Muscle of leg (tissue), 11 donors: Measurements from ENCODE around the gene PRCD. TPM values are rescaled to one million over a fixed set of nuclear protein-coding genes. Genes with fewer than 3 reads are reported as not detected.

Source experiments
- DNase-seq: peaks from one replicate; pipeline ENCODE4 v3.0.0; 2013
- H3K27ac ChIP-seq: one replicate; pipeline ENCODE4 v1.5.1; 2013; ENCODE audit warnings: mild to moderate bottlenecking, low read length, control low read depth
- H3K27me3 ChIP-seq: one replicate; pipeline ENCODE4 v1.6.1; 2013; ENCODE audit warnings: low read length; ENCODE audit not compliant: control insufficient read depth, insufficient read depth
- H3K36me3 ChIP-seq: one replicate; pipeline ENCODE4 v1.6.1; 2013; ENCODE audit warnings: low read length; ENCODE audit not compliant: control insufficient read depth, insufficient read depth
- H3K4me1 ChIP-seq: one replicate; pipeline ENCODE4 v1.6.1; 2013; ENCODE audit warnings: low read length; ENCODE audit not compliant: control insufficient read depth, insufficient read depth
- H3K4me3 ChIP-seq: one replicate; pipeline ENCODE4 v1.5.1; 2013; ENCODE audit warnings: low read length, control low read depth
- H3K9me3 ChIP-seq: replicated peaks from 2 replicates; pipeline ENCODE4 v1.6.1; 2013; ENCODE audit warnings: low read depth, low read length; ENCODE audit not compliant: control insufficient read depth
- WGBS: methylation state at CpG from one replicate; pipeline ENCODE4 v1.1.5; 2013; ENCODE audit warnings: missing lambda C conversion rate; ENCODE audit not compliant: insufficient coverage; 5-methylcytosine and 5-hydroxymethylcytosine counted together
- polyA plus RNA-seq, 8 donors: library from polyadenylated mRNA; unstranded; fragments of 120-200 nt; gene quantifications; one replicate each; pipeline versions ENCODE4 v1.2.1 to v1.2.3, GENCODE V29; 2013; ENCODE audit warnings: inconsistent platforms in 1 of 8, low replicate concordance in 1 of 8; ENCODE audit not compliant: insufficient read length in 8 of 8, insufficient read depth in 1 of 8
- total RNA-seq: library from RNA; stranded (reverse); fragments of 120-200 nt; gene quantifications from one replicate; pipeline ENCODE4 v1.2.4, GENCODE V29; 2013

The PRCD gene
- total and polyA plus RNA-seq, 9 donors, result 2.2 to 6.5 (median 3.9) TPM

DNA sequence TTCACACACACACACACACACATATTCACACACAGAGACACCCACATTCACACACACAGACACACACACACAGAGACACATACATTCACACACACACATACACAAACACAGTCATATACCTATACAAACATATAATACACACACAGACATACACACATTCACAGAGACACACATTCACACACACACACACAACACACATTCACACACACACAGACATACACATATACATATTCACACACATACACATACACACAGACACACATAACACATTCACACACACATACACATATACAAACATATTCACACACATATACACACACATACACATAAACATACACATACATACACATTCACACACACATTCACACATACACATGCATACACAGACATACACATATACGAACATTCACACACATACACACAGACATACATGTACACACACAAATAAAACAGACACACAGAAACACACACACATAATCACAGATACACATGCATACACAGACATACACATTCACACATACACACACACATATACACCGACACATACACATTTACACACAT, 7.9 kb downstream of the PRCD start:
- no peak overlapping the region for H3K4me3 ChIP-seq
- H3K4me1 ChIP-seq, result peaks cover 47% of the 10 kb centered on the region
- H3K27ac ChIP-seq, result no peak overlapping the region
- H3K36me3 ChIP-seq, result no peaks in the 10 kb centered on the region
- 82% methylated on average over 2 of the region's 2 CpGs for WGBS
- DNase-seq, result no peak
- H3K27me3 ChIP-seq, result no peaks in the 10 kb centered on the region
- H3K9me3 ChIP-seq, result no peaks in the 10 kb centered on the region

GRCh38 chr17:76548378-76549214, 8.8 kb downstream of the PRCD start:
- H3K27me3 ChIP-seq, result no peaks in the 10 kb centered on the region
- no peak overlapping the region for H3K4me3 ChIP-seq
- 57% methylated on average over 5 of the region's 9 CpGs for WGBS
- no peaks in the 10 kb centered on the region for H3K9me3 ChIP-seq
- H3K27ac ChIP-seq, result no peak overlapping the region
- H3K4me1 ChIP-seq, result peaks cover 41% of the 10 kb centered on the region
- no peak for DNase-seq
- no peaks in the 10 kb centered on the region for H3K36me3 ChIP-seq

DNA sequence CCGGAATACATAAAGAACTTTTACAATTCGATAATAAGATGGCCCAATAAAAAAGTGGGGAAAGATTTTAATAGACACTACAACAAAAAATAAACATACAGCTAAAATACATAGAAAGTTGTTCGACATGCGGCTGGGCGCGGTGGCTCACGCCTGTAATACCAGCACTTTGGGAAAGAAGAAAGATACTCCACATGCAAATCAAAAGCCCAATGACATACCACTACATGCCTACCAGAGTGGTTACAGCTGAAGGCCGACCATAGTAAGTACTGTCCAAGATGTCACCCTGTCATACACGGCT, 9.3 kb downstream of the PRCD start:
- Histone ChIP-seq H3K4me3 (no peak overlapping the region), H3K36me3 (no peaks in the 10 kb centered on the region), H3K9me3 (no peaks in the 10 kb centered on the region), H3K27ac (no peak overlapping the region), H3K4me1 (peaks cover 40% of the 10 kb centered on the region), H3K27me3 (no peaks in the 10 kb centered on the region)
- 89% methylated on average over 7 of the region's 9 CpGs for WGBS
- no peak for DNase-seq

GRCh38 chr17:76549539-76549938, 9.7 kb downstream of the PRCD start:
- H3K27me3 ChIP-seq, result no peaks in the 10 kb centered on the region
- no peak for DNase-seq
- no peaks in the 10 kb centered on the region for H3K36me3 ChIP-seq
- peaks cover 40% of the 10 kb centered on the region for H3K4me1 ChIP-seq
- H3K9me3 ChIP-seq, result no peaks in the 10 kb centered on the region
- WGBS, result 88% methylated on average over 4 of the region's 7 CpGs
- H3K27ac ChIP-seq, result no peak overlapping the region
- no peak overlapping the region for H3K4me3 ChIP-seq

GRCh38 chr17:76550712-76551615, 11.1 kb downstream of the PRCD start:
- no peak overlapping the region for H3K4me3 ChIP-seq

GRCh38 chr17:76551685-76552084, 11.8 kb downstream of the PRCD start:
- H3K27ac ChIP-seq, result no peak overlapping the region
- WGBS, result 73% methylated on average over 3 of the region's 4 CpGs
- no peak overlapping the region for H3K4me3 ChIP-seq

More at GRCh38 chr17:76550712-76551615, 11.1 kb downstream of the PRCD start:
- Histone ChIP-seq H3K9me3 (no peaks in the 10 kb centered on the region), H3K36me3 (no peaks in the 10 kb centered on the region), H3K27ac (no peak overlapping the region), H3K27me3 (no peaks in the 10 kb centered on the region), H3K4me1 (peaks cover 26% of the 10 kb centered on the region)
- WGBS, result 29% methylated on average over 1 of the region's 15 CpGs
- DNase-seq, result no peak

DNA sequence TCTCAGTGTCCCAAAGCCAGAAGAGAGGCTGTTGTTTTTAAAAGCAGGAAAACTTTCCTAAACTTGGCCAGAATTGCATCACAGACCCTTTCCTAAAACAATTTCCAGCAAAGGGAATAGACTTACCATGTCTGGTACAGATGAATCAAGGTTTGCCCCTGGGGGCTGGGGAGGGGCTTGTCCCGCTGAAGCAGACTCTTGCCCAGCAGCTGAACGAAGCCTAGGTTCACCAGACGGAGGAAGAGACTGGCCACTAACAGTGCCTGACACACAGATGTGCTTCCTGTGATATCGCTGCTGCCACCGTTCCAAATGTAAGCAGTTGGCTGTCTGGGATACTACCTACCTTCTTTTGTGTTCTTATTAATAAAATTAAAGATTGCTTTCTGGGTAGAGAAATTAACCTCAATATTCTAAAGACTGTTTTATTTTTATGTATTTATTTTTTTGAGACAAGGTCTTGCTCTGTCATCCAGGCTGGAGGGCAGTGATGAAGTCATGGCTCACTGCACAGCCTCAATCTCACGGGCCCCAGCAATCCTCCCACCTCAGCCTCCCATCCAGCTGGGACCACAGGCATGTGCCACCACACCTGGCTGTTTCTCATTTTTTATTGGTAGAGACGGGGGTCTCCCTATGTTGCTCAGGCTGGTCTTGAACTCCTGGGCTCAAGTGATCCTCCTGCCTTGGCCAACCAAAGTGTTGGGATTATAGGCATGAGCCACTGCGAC, 13.5 kb downstream of the PRCD start:
- Histone ChIP-seq H3K27ac (no peak overlapping the region), H3K4me3 (no peak overlapping the region), H3K27me3 (no peaks in the 10 kb centered on the region), H3K4me1 (peaks cover 19% of the 10 kb centered on the region), H3K36me3 (no peaks in the 10 kb centered on the region), H3K9me3 (no peaks in the 10 kb centered on the region)
- 77% methylated on average over 3 of the region's 8 CpGs for WGBS
- no peak for DNase-seq

More at GRCh38 chr17:76551685-76552084, 11.8 kb downstream of the PRCD start:
- peaks cover 21% of the 10 kb centered on the region for H3K4me1 ChIP-seq
- no peak for DNase-seq
- H3K9me3 ChIP-seq, result no peaks in the 10 kb centered on the region
- H3K27me3 ChIP-seq, result no peaks in the 10 kb centered on the region
- no peaks in the 10 kb centered on the region for H3K36me3 ChIP-seq

- Histone ChIP-seq H3K9me3 (no peaks in the 10 kb centered on the region), H3K36me3 (no peaks in the 10 kb centered on the region), H3K4me1 (peaks cover 24% of the 10 kb centered on the region), H3K27ac (no peak overlapping the region), H3K27me3 (no peaks in the 10 kb centered on the region), H3K4me3 (no peak overlapping the region)
- DNase-seq, result no peak
- WGBS, result 67% methylated on average over 5 of the region's 6 CpGs
Observed at GRCh38 chr17:76554131-76554530, 14.3 kb downstream of the PRCD start.

DNA sequence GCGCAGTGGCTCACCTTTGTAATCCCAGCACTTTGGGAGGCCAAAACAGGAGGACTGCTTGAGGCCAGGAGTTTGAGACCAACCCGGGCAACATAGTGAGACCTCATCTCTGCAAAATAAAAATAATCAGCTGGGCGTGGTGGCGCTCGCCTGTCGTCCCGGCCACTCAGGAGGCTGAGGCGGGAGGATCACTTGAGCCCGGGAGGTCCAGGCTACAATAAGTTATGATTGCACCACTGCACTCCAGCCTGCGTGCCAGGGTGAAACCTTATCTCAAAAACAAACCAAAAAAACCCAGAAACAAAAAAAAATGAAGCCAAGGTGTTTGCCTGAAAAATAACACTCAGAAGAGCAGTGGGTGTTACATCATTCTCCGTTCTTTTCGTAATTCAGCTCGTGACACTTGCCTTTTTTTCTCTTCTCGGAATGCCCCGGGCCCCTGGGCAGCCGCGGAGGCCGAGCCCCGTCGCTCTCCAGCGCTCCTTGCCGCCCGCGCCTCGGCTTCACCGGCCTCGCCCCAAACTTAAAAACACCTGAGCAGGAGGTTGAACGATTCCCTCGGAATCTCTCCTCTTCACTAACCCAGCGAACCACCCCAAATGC, 17.0 kb downstream of the PRCD start:
- peak overlapping the region; percentile 90 for H3K27ac ChIP-seq
- peak overlapping the region; percentile 62 for H3K4me3 ChIP-seq
- H3K9me3 ChIP-seq, result no peaks in the 10 kb centered on the region
- H3K36me3 ChIP-seq, result peaks cover 12% of the 10 kb centered on the region
- no peak for DNase-seq
- H3K4me1 ChIP-seq, result peaks cover 34% of the 10 kb centered on the region
- no peaks in the 10 kb centered on the region for H3K27me3 ChIP-seq
- 51% methylated on average over 27 of the region's 30 CpGs for WGBS
